Measurements from ENCODE around the gene SPAG5. TPM values are rescaled to one million over a fixed set of nuclear protein-coding genes. Genes with fewer than 3 reads are reported as not detected.
"Not testable (repeated sequence)": the region's sequence is repeated elsewhere in the genome, so short reads cannot be mapped to it uniquely, and the experiment has no call there.

The SPAG5 gene
- total RNA-seq, 1 donor from 2014 or later, result 141 TPM

- peak within 1 kb of the TSS; percentile 7 for H3K27ac Mint-ChIP-seq
- peak; percentile 97 for DNase-seq (ENCODE audit: low spot score)
Observed at GRCh38 chr17:28576758-28577465, 21.9 kb downstream of the SPAG5 start, which contains the start of gene ALDOC. Gene ALDOC, minus strand, starts transcription at chr17:28576895. Its CDS starts 1,363 bp downstream, at chr17:28575532.

DNA sequence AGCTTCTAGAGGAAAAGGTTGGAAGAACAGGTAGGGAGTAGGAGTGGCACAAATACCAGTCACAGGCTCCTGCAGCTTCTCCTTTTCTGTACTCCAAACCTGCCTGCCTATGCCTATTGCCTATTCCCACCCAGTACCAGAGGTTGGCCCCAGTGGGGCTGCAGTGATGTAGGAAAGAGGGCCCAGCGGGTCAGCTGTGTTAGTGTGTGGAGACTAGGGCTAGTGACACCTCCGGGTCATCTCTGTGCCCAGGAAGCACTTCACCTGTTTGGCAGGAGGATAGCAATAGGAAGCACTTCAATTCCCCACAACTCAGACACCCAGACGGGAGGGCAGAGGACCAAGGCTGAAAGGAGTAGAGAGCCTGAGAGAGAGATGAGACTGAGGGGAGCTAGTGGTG is 22.8 kb downstream of the SPAG5 start:
- Mint-ChIP-seq H3K36me3 (peaks cover 23% of the 10 kb centered on the region), H3K27ac (peak overlapping the region; percentile 7), H3K27me3 (ENCODE audit: insufficient read depth, low read depth) (peaks cover 13% of the 10 kb centered on the region), H3K4me1 (peaks cover 21% of the 10 kb centered on the region), H3K4me3 (peak overlapping the region; percentile 83)
- not testable (repeated sequence) for H3K27ac ChIP-seq; H3K4me1 ChIP-seq; H3K9me3 Mint-ChIP-seq; H3K9ac ChIP-seq; H3K79me2 ChIP-seq (ENCODE audit: low read depth); H2AFZ ChIP-seq (replicated peaks); DNase-seq (ENCODE audit: low spot score); H3K9me3 ChIP-seq (ENCODE audit: low read depth); H3K36me3 ChIP-seq
- peak overlapping the region; percentile 33 for H3K4me2 ChIP-seq
- H3K4me3 ChIP-seq, result peak overlapping the region; percentile 40
- H4K20me1 ChIP-seq (ENCODE audit: low read depth), result peaks cover 18% of the 10 kb centered on the region
- peaks cover 38% of the 10 kb centered on the region for H3F3A ChIP-seq (ENCODE audit: low read depth)
- peaks cover 28% of the 10 kb centered on the region for H3K27me3 ChIP-seq

More at GRCh38 chr17:28576758-28577465, 21.9 kb downstream of the SPAG5 start, which contains the start of gene ALDOC:
- H3K4me1 ChIP-seq, result no peaks in the 10 kb centered on the region
- Mint-ChIP-seq H3K4me3 (peak within 1 kb of the TSS; percentile 83), H3K27me3 (ENCODE audit: insufficient read depth, low read depth) (peaks cover 13% of the 10 kb centered on the region), H3K9me3 (no peaks in the 10 kb centered on the region), H3K4me1 (peaks cover 18% of the 10 kb centered on the region), H3K36me3 (peaks cover 23% of the 10 kb centered on the region)
- no peaks in the 10 kb centered on the region for H3K9me3 ChIP-seq (ENCODE audit: low read depth)
- no peak within 1 kb of the TSS for H3K9ac ChIP-seq
- peak within 1 kb of the TSS; percentile 40 for H3K4me3 ChIP-seq
- H2AFZ ChIP-seq (replicated peaks), result no peak within 1 kb of the TSS
- H3K36me3 ChIP-seq, result no peaks in the 10 kb centered on the region
- peaks cover 34% of the 10 kb centered on the region for H3F3A ChIP-seq (ENCODE audit: low read depth)
- no peaks in the 10 kb centered on the region for H3K79me2 ChIP-seq (ENCODE audit: low read depth)
- peaks cover 18% of the 10 kb centered on the region for H4K20me1 ChIP-seq (ENCODE audit: low read depth)
- no peak within 1 kb of the TSS for H3K27ac ChIP-seq
- H3K4me2 ChIP-seq, result peak within 1 kb of the TSS; percentile 56
- no peak for TF ChIP-seq CTCF (IDR thresholded peaks at IDR 0.05)
- no peak for TF ChIP-seq EZH2phosphoT487 (IDR thresholded peaks at IDR 0.05)
- no peak for TF ChIP-seq EZH2 (IDR thresholded peaks at IDR 0.05)
- H3K27me3 ChIP-seq, result peaks cover 24% of the 10 kb centered on the region

DNA sequence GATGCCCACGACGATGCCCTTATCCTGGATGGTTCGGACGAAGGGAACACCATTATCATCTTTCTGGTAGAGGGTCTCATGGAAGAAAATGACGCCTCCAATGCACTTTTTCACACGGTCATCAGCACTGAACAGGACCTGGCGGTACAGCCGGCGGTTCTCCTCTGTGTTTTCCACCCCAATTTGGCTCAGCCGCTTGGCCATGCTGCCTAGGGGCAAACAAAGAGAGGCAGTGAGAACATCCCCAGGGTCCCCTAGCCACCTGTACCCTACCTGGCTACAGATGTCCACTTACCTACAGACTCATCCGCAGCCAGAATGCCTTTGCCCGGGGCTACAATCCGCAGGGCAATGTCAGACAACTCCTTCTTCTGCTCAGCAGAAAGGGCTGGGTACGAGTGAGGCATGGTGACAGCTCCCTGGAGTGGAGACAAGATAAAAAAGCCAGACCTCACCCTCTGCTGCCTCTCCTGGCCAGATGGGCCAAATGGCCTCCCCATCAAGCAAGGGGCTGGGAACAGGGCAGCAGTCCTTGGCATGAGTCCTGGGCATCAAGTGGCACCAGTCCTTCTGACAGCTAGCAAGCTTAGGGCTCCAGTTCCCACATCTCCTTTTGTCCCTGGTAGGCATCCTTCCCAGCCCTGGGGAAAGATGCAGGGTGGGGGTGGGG is 23.6 kb downstream of the SPAG5 start:
- H4K20me1 ChIP-seq (ENCODE audit: low read depth), result peaks cover 22% of the 10 kb centered on the region
- TF ChIP-seq CTCF (IDR thresholded peaks at IDR 0.05), result peak; percentile 7
- no peak for TF ChIP-seq EZH2phosphoT487 (IDR thresholded peaks at IDR 0.05)
- H3K4me1 ChIP-seq, result no peaks in the 10 kb centered on the region
- Mint-ChIP-seq H3K27me3 (ENCODE audit: insufficient read depth, low read depth) (peaks cover 13% of the 10 kb centered on the region), H3K9me3 (no peaks in the 10 kb centered on the region), H3K4me3 (no peak overlapping the region), H3K27ac (no peak overlapping the region), H3K4me1 (peaks cover 24% of the 10 kb centered on the region), H3K36me3 (peaks cover 18% of the 10 kb centered on the region)
- peaks cover 37% of the 10 kb centered on the region for H3F3A ChIP-seq (ENCODE audit: low read depth)
- H3K9ac ChIP-seq, result no peak overlapping the region
- no peak overlapping the region for H3K4me3 ChIP-seq
- peaks cover 9% of the 10 kb centered on the region for H3K79me2 ChIP-seq (ENCODE audit: low read depth)
- peak; percentile 17 for DNase-seq (ENCODE audit: low spot score)
- H2AFZ ChIP-seq (replicated peaks), result no peak overlapping the region
- H3K27ac ChIP-seq, result no peak overlapping the region
- H3K36me3 ChIP-seq, result no peaks in the 10 kb centered on the region
- peak overlapping the region; percentile 33 for H3K4me2 ChIP-seq
- H3K27me3 ChIP-seq, result peaks cover 28% of the 10 kb centered on the region
- no peaks in the 10 kb centered on the region for H3K9me3 ChIP-seq (ENCODE audit: low read depth)

- Histone ChIP-seq H3K36me3 (no peaks in the 10 kb centered on the region), H4K20me1 (ENCODE audit: low read depth) (peaks cover 28% of the 10 kb centered on the region), H3K4me3 (no peak overlapping the region), H3F3A (ENCODE audit: low read depth) (peaks cover 34% of the 10 kb centered on the region), H3K79me2 (ENCODE audit: low read depth) (peaks cover 16% of the 10 kb centered on the region), H3K9ac (no peak overlapping the region), H2AFZ (replicated peaks) (no peak overlapping the region), H3K27ac (no peak overlapping the region), H3K27me3 (peaks cover 28% of the 10 kb centered on the region), H3K4me2 (no peak overlapping the region), H3K9me3 (ENCODE audit: low read depth) (no peaks in the 10 kb centered on the region), H3K4me1 (peaks cover 7% of the 10 kb centered on the region)
- Mint-ChIP-seq H3K36me3 (peaks cover 13% of the 10 kb centered on the region), H3K27ac (no peak overlapping the region), H3K4me1 (peaks cover 30% of the 10 kb centered on the region), H3K9me3 (no peaks in the 10 kb centered on the region), H3K4me3 (no peak overlapping the region), H3K27me3 (ENCODE audit: insufficient read depth, low read depth) (peaks cover 13% of the 10 kb centered on the region)
- no peak for DNase-seq (ENCODE audit: low spot score)
- TF ChIP-seq EZH2phosphoT487 (IDR thresholded peaks at IDR 0.05) (no peak), CTCF (IDR thresholded peaks at IDR 0.05) (no peak), EZH2 (IDR thresholded peaks at IDR 0.05) (no peak)
Observed at GRCh38 chr17:28574526-28574925, 24.3 kb downstream of the SPAG5 start.
